Epithelial cell of proximal tubule (primary cell): ENCODE data around the gene ANAPC13. TPM values are rescaled to one million over a fixed set of nuclear protein-coding genes. Genes with fewer than 3 reads are reported as not detected.

Source experiments
- DNase-seq: peaks from one replicate; pipeline ENCODE4 v3.0.0-alpha.2; 2011; ENCODE audit warnings: low read depth
- H3K4me3 ChIP-seq: 2 replicates; pipeline ENCODE4 v1.5.1; 2011; ENCODE audit warnings: low read depth, mild to moderate bottlenecking, low read length
- total RNA-seq: library from RNA; depleted of rRNA; stranded (reverse); fragments of >200 nt; gene quantifications from 2 replicates; pipeline ENCODE4 v1.2.3, GENCODE V29; 2015
- TF ChIP-seq, protein P1 (sequence below): conservative IDR thresholded peaks from 2 replicates; pipeline ENCODE4 v1.5.1; 2012; ENCODE audit warnings: low read depth, mild to moderate bottlenecking, low read length

ANAPC13 gene
- total RNA-seq, 1 donor from 2014 or later, result 80.5 TPM

DNA sequence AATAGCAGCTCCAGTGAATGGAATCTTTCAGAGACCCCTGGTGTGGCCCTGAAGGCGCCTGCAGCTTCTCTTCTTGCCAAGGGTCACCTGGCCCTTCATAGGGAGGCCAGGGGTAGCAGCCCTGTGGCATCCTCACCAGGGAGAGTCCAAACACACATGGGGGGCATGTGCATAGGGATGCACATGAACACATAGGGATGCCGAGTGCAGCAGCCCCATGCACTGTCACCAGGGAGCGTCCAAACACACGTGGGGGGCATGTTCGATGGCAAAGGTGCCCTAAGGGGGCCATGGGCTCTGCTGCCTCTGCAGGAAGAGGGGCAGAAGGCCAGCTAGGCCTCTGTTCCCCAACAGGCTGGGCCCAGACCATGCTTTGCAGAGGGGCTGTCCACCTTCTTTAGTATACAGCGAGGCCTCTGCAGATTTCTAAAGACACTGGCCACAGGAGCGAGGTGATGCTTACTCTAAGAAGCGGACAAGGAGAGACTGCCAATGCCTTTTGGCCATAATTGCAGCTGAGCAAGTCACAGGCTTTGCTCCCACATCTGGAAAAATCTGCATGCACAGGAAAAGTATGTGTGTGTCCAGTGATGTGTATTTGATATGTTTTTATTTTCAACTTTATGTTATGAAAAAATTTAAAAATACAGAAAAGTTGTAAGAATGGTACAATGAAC, 21.0 kb downstream of the ANAPC13 start:
- TF ChIP-seq, protein P1, sequence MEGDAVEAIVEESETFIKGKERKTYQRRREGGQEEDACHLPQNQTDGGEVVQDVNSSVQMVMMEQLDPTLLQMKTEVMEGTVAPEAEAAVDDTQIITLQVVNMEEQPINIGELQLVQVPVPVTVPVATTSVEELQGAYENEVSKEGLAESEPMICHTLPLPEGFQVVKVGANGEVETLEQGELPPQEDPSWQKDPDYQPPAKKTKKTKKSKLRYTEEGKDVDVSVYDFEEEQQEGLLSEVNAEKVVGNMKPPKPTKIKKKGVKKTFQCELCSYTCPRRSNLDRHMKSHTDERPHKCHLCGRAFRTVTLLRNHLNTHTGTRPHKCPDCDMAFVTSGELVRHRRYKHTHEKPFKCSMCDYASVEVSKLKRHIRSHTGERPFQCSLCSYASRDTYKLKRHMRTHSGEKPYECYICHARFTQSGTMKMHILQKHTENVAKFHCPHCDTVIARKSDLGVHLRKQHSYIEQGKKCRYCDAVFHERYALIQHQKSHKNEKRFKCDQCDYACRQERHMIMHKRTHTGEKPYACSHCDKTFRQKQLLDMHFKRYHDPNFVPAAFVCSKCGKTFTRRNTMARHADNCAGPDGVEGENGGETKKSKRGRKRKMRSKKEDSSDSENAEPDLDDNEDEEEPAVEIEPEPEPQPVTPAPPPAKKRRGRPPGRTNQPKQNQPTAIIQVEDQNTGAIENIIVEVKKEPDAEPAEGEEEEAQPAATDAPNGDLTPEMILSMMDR, result no peak
- DNase-seq, result no peak
- H3K4me3 ChIP-seq, result no peak overlapping the region

DNA sequence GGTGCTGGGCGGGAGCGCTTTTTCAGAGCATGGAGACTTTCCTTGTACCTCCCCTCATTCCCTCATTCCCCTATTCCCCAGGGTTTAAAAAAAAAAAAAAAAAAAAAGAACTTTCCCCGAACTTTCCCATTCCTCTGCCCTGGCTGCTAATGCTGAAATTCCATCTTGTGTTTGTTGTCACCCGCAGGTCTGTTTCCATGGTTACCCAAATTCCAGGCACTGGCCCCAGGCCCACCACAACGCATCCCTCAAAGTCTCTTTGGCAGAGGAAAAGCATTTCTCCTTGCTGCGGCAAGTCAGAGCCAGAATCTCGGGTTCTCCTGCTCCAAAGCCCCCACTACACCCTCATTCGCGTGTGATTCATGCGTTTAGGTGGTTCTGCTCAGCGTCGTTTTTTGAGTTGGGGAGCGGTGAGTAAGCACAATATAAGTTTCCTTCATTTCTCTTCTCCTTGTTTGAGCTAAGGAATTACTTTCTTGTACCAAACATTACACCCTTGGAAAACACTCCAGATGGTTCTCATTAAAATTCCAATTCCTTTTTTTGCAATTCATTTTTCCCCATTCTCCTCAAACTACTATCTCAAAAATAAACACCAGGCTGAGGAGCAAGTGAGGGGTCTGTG, 21.6 kb downstream of the ANAPC13 start:
- H3K4me3 ChIP-seq, result no peak overlapping the region
- TF ChIP-seq, protein P1, result no peak
- DNase-seq, result no peak

DNA sequence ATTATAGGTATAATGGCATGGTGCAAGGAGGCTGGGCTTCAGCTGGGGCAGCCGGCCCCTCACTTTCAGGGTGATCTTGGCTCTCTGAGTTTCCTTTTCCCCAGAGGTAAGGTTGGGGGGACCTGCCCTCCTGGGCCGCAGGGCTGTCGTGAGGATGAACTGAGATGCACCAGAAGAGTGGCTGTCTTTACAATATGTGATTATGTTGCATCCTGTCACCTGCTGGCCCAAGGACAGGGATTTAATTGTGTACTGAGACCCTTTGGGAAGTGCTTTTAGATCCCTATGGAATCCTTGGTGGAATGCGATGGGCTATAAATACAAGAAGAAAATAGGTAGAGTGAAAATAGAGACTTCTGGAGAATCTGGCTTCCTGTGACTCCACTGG, 22.1 kb downstream of the ANAPC13 start:
- no peak overlapping the region for H3K4me3 ChIP-seq
- TF ChIP-seq, protein P1, result no peak
- DNase-seq, result no peak

DNA sequence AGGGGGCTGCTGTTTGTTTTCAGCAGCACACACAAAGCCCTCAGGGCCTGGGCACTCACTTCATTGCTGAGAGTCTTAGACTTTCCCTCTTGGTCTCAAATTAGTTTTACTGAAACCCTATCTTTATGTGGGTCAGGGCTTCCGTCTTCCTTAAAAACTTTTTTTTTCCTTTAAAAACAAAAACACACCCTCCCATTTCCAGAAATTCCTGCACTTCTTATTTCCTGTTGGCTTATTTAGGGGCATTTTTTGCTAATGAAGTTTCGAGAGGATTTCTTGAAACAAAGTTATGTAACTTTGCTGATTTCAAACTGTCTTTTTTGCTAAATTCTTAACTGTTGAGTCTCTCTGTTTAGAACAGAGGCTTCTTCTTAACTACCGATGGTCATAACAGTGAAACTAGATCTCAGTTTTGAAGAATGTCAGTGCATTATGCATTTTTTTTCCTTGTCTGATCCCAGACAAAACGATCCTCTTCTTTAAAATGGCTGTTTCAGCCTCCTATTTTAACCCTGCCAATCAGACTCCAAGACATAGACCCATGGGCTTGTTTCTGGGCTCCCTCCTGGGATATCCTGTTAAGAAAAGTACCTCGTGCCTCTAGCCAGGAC, 23.3 kb downstream of the ANAPC13 start:
- TF ChIP-seq, protein P1, result no peak
- DNase-seq, result no peak
- H3K4me3 ChIP-seq, result no peak overlapping the region

DNA sequence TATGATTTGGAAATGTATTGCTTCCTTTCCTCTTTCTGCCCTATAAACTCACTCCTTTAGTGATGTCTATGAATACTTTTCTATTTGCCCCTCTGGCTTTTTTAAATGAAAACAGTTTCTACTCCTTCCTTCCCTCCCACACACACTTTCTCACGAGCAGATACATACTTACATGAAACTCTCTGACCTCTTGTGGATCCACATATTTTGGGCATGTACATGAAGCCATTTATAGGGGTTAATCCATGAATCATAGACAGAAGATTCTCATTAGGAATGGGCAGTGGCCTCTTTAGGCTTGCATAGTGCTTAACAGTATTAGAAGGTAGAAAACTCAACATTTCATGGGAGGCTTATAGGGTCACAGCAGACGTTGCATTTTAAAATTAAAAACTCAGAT, 24.8 kb downstream of the ANAPC13 start:
- TF ChIP-seq, protein P1, result no peak
- DNase-seq, result no peak
- H3K4me3 ChIP-seq, result no peak overlapping the region

DNA sequence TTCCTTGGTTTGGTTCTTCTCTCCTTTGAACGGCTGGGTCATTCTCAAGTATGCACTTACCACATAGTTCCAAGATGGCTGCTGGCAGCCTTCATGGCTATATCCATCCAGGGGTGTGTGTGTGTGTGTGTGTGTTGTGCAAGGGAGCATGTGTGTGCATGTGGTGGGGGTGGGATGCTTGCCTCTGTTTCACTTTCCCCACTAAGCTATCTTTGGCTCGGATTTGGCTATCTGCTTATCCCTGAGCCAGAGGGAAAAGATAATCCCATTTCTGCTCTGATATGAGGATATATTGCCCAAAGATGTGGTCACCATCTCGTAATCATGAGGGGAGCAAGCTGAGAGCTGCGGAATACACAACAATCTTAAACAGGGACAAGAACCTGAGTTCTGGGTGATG, 26.2 kb downstream of the ANAPC13 start:
- H3K4me3 ChIP-seq, result no peak overlapping the region
- TF ChIP-seq, protein P1, result no peak
- no peak for DNase-seq

DNA sequence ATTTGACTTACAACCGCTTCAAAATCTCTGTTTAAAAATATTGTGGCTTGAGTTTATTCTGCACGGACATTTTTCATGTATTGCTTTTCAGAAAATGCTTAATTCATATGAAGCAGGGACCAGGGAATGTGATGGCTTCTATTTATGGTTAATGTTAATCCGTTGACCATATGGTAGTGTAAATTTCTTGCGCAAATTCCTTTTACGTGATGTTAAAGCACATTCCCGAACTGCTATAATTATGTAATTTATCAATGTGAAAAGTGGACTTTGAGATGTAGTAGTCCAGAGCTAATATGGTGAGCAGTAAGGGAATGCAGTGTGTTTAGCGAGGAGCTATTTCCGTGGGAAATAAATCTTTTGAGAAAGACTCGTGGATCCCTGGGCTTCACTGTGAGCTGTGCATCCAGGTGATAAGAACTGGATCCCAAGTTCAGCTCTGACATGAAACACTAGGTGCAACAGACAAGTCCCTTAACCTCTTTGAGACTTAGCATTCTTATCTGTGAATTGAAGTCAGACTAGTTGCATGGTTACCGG, 27.3 kb downstream of the ANAPC13 start:
- TF ChIP-seq, protein P1, result no peak
- DNase-seq, result no peak
- no peak overlapping the region for H3K4me3 ChIP-seq
